Measurements from ENCODE around the gene NFKB2.

The NFKB2 gene

DNA sequence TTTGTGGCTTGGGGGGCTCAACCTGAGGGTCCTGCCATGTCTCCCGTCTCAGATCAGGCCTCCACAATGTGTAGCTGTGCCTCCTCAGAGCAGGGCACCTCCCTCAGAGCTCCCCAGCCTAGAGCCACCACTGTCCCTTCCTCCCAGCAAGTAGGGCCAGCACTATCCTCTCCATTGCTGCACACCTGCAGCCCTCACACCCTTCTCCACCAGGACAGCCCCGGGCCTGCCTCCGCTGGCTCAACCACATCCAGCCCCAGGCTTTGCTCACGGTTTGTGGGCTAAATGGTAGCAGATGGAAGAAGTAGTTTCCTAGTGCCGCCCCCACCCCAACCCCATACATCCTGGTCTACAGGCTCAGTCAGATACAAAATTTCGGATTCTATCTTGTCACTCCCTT is 10.1 kb downstream of the NFKB2 start:
- DNase-seq (ENCODE audit: low read depth, low spot score), result peak; percentile 68
- no peak overlapping the region for H3K4me3 ChIP-seq (ENCODE audit: low read length)

DNA sequence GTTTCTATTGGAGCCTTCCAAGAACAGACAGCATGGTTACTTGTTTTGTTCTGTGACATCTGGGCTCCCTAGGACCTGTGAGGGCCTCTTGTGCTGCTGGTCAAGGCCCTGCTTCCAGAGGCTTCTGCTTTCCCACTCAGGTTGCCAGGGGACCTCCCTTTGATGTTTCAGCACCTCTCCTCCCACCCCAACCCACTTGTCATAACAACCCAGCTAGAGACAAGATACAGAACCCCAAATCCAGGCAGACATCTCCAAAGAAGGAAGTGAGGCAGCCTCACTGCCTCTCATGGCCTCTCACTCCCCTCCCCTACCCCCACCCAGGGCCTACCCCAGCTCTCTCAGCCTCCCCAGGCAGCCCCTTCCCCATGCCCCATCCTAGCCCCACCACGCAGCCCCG is 11.3 kb downstream of the NFKB2 start:
- no peak overlapping the region for H3K4me3 ChIP-seq (ENCODE audit: low read length)
- no peak for DNase-seq (ENCODE audit: low read depth, low spot score)

GRCh38 chr10:102407425-102408130 is 12.1 kb downstream of the NFKB2 start:
- H3K4me3 ChIP-seq (ENCODE audit: low read length), result no peak overlapping the region
- no peak for DNase-seq (ENCODE audit: low read depth, low spot score)

DNA sequence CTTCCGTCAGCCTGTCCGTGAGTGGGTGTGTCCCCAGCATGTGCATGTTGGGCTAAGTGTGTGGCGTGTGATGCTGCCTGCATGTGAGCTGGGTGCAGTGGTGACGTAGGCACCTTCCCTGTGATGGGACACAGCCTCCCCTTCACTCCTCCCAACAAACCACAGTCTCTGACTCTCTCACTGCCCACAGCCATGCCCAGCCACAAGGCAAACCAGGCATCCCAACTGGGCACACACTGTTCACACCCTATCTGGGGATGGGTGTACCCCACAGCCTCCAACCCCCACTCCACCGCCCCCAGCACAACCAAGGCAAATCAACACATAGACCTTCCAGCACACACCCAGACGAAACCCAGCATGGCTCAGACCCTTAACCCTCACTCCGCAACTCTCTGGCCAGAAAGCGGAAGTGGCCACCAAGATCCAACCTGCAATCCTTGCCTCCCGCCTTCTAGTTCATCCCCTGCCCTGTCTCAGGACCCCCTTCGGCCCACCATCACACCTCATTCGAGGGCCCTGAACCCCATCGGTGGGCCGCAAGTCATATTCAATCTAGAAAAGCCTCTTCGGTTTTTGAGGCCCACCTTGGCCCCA is 12.7 kb downstream of the NFKB2 start:
- no peak for DNase-seq (ENCODE audit: low read depth, low spot score)
- H3K4me3 ChIP-seq (ENCODE audit: low read length), result peak overlapping the region; percentile 47

DNA sequence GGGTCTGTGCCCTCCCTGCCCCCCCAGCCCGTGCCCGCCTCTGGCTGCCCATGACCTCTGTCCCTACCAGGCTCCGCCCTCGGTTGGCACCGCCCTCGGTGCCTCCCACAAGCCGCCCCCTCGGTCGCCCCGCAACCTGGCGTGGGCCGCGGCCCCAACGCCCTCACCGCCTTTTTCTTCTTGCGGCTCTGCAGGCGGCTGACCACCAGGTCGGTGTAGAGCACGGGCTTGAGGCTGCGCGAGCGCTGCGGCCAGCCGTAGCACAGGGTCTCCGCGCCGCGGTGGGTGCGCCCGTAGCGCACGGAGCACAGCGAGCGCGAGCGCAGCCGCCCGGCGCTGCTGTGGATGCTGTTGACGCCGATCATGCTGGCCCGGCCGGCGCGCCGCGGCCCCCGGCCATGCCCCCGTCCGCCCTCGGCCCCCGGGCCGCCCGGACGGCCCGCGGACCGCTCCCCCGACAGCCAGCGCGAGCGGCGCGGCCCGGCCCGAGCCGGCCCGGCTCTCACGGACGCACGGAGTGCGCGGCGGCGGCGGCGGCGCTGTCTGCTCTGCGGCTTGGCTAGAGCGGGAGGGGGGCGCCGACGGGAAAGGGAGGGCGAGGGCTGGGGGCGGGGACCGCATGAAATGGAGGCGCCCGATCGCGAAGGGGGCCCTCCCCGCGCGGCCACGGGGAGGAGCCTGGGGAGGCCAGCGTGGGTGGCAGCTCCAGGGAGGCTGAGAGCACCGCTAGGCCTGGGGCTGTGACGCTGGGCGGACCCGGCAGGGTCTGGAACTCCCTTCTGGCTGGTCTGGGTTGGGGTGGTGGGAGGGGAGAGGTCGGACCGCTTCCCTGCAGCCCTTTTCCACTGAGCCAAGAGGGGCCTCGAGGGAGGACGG is 13.5 kb downstream of the NFKB2 start:
- peak overlapping the region; percentile 47 for H3K4me3 ChIP-seq (ENCODE audit: low read length)
- no peak for DNase-seq (ENCODE audit: low read depth, low spot score)

DNA sequence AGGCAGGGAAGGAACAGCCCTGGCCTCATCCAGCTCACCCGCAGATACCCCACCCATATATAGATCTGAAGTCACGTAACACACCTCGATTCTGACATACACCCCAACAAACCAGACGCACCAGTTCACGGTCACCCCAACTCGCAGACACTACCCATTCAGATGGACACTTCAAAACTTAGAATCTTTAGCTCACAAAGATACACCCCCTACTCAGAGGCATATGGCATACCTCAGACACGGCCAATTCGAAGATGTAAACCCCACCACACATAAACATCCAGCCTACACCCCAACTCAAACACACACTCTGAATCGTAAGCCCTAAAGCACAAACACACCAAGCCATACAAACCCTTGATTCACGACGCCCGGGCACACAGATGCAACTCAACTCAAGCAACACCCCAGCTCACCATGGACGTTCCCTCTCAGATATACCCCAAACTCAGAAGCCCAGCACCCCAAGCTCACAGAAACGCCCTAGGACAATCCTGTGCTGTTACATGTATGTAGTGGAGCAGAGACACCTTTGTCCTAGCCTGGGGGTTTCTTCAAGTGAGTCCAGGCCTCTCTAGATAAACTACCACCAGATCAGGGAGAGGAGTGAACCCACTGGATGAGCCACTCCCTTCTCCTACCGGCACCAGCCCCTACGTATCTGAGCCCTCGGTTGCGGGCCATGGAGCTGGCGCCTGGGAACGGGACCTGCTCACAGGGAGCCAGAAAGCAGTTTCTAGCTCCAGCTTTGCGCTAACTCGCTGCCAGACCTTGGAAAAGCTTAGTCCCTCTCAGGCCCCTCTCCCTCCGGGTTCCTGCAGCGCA is 14.3 kb downstream of the NFKB2 start:
- H3K4me3 ChIP-seq (ENCODE audit: low read length), result peak overlapping the region; percentile 44
- DNase-seq (ENCODE audit: low read depth, low spot score), result no peak

- no peak overlapping the region for H3K4me3 ChIP-seq (ENCODE audit: low read length)
- DNase-seq (ENCODE audit: low read depth, low spot score), result no peak
Measured at GRCh38 chr10:102410429-102411073, 15.0 kb downstream of the NFKB2 start.

DNA sequence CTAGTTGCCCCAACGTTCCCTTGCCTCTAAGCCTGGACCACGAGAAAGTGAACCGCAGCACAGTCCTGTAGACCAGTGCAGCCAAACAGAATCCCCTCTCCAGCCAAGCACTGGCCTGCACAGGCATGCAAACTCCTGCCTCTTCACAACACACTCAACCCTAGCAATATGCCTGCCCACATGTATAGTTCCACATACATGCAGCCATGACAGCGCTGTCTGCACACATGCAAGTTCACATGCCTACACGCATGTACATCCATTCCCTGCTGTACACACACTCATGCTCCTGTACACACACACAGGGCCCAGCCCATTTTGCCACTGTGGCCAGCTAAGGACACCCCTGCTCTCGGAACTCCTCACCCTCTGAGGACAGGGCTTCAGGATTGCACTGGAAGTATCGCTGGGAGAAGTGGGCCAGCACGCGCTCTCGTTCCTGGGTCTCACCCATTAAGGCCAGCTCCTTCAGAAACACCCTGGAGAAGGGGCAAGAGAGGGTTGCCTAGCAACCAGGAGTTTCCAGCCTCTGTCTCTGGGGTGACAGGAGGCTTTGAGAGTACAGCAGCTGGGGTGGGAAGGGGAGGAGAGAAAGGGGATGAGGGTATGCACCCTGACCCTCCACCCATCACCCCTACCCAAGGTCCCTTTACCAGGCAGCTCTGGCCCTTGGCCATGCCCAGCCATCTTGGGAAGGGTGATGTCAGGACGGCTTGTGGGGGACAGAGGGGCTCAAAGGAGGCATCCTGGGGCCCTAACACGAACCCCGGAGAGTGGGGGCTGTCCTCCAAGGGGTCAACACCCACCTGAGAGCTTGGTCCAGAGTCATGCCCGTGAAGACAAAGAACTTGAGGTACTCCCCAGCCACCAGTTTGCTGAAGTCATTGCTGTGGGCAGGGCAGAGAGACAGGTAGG is 16.1 kb downstream of the NFKB2 start:
- no peak for DNase-seq (ENCODE audit: low read depth, low spot score)
- H3K4me3 ChIP-seq (ENCODE audit: low read length), result no peak overlapping the region

- H3K4me3 ChIP-seq (ENCODE audit: low read length), result no peak overlapping the region
- no peak for DNase-seq (ENCODE audit: low read depth, low spot score)
Measured at GRCh38 chr10:102412293-102412692, 16.8 kb downstream of the NFKB2 start.

- peak; percentile 75 for DNase-seq (ENCODE audit: low read depth, low spot score)
- H3K4me3 ChIP-seq (ENCODE audit: low read length), result no peak overlapping the region
Measured at GRCh38 chr10:102413053-102413705, 17.7 kb downstream of the NFKB2 start.

- H3K4me3 ChIP-seq (ENCODE audit: low read length), result no peak overlapping the region
Measured at GRCh38 chr10:102413806-102414561, 18.5 kb downstream of the NFKB2 start.

GRCh38 chr10:102414749-102415148 is 19.2 kb downstream of the NFKB2 start:
- no peak overlapping the region for H3K4me3 ChIP-seq (ENCODE audit: low read length)
- DNase-seq (ENCODE audit: low read depth, low spot score), result no peak

More at GRCh38 chr10:102413806-102414561, 18.5 kb downstream of the NFKB2 start:
- DNase-seq (ENCODE audit: low read depth, low spot score), result no peak

- H3K4me3 ChIP-seq (ENCODE audit: low read length), result no peak overlapping the region
- DNase-seq (ENCODE audit: low read depth, low spot score), result no peak
Measured at GRCh38 chr10:102416283-102416682, 20.8 kb downstream of the NFKB2 start.

GRCh38 chr10:102416695-102417094 is 21.2 kb downstream of the NFKB2 start:
- no peak for DNase-seq (ENCODE audit: low read depth, low spot score)
- H3K4me3 ChIP-seq (ENCODE audit: low read length), result no peak overlapping the region

GRCh38 chr10:102418622-102419268 is 23.2 kb downstream of the NFKB2 start, which contains the start of gene PSD:
TSS of gene PSD (minus strand) at chr10:102418785. CDS start at chr10:102417038, 1,747 bp downstream.
- peak within 1 kb of the TSS; percentile 87 for H3K4me3 ChIP-seq (ENCODE audit: low read length)
- no peak for DNase-seq (ENCODE audit: low read depth, low spot score)

Measured in Jurkat, Clone E6-1 (cell line).